GM19099 (cell line): ENCODE data around the gene AKT1.

Experiments used
- POLR2A ChIP-seq: IDR thresholded peaks from 3 replicates; pipeline ENCODE4 v1.6.1; 2011; ENCODE audit warnings: low read depth; ENCODE audit not compliant: insufficient read length; ENCODE audit errors: extremely low read depth

AKT1 gene

GRCh38 chr14:104776961-104777807, 18.4 kb downstream of the AKT1 start:
- TF ChIP-seq POLR2A = no peak

DNA sequence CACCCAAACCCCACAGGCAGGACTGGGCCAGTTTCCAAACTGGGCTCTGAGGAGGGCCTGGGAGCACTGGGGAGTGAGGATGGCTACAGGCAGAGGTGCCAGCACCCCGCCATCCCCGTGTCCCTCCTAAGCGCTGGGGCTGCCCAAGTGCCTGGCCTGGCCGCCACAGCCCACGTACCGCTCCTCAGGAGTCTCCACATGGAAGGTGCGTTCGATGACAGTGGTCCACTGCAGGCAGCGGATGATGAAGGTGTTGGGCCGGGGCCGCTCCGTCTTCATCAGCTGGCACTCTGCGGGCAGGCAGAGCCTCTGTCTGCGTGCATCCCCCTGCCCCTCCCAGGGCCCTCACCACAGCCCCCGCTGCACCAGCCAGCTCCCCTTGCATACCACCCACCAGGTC, 19.1 kb downstream of the AKT1 start:
- TF ChIP-seq POLR2A = no peak

- TF ChIP-seq POLR2A = no peak
Measured at GRCh38 chr14:104775073-104775489, 20.5 kb downstream of the AKT1 start.

DNA sequence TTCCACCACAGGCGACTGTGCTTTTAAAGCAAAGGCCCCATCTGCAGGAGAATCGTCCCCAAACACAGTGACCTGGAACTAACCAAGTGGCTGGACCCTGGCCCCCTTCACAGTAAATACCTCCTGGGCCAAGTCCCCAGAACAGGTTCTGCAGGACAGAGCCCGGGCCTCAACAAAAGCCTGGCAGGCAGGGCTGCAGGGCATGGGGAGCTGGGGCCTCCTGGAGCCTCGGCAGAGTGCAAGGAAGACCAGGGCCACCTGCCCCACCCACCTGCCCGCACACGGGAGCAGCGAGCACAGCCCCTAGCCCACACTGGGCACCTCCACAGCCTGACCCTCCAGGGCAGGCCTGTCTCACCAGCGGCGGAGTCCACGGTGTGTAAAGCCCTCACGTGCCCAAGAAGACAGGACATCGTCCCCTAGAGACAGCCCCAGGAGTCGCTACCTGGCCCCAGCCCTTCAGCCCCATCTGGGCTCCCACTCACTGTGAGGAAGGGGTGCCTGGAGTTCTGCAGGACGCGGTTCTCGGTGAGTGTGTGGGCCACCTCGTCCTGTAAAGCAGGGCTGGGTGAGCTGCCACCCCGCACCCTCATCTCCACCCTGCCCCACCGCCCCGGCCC, 21.0 kb downstream of the AKT1 start:
- no peak for TF ChIP-seq POLR2A

DNA sequence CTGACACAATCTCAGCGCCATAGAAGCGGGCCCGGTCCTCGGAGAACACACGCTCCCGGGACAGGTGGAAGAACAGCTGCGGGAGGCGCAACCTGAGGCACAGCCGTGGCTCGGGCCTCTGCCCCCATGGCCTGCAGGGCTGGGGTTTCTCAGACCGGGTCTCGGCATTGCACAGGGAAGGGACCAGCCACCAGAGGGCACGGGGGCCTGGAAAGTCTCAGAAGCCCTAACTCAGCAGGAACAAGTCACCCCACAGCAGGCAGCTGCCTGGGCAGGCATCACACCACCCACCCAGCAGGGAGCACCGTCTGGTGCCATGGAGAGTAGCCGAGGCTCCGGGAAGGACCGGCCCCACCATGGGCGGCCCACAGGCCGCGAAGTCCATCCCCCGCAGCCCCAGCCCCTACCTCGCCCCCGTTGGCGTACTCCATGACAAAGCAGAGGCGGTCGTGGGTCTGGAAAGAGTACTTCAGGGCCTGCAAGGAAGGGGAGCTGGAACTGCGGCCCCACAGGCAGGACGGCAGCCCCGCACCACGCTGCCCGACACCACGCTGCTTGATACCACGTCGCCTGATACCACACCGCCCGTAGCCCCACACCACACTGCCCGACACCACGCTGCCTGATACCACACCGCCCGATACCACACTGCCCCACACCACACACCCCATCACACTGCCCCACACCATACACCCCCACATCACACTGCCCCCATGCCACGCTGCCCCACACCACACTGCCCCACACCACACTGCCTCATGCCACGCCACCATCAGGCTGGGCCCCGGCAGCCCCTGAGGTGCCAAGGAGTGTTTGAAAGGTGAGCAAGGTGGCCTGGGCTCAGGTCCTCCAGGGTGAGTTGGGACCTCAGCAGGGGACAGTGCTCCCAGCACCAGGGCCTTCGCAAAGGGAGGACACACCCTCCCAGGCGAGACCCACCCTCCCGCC, 21.8 kb downstream of the AKT1 start:
- TF ChIP-seq POLR2A = no peak

- TF ChIP-seq POLR2A = no peak
Measured at GRCh38 chr14:104772707-104773504, 22.6 kb downstream of the AKT1 start.

DNA sequence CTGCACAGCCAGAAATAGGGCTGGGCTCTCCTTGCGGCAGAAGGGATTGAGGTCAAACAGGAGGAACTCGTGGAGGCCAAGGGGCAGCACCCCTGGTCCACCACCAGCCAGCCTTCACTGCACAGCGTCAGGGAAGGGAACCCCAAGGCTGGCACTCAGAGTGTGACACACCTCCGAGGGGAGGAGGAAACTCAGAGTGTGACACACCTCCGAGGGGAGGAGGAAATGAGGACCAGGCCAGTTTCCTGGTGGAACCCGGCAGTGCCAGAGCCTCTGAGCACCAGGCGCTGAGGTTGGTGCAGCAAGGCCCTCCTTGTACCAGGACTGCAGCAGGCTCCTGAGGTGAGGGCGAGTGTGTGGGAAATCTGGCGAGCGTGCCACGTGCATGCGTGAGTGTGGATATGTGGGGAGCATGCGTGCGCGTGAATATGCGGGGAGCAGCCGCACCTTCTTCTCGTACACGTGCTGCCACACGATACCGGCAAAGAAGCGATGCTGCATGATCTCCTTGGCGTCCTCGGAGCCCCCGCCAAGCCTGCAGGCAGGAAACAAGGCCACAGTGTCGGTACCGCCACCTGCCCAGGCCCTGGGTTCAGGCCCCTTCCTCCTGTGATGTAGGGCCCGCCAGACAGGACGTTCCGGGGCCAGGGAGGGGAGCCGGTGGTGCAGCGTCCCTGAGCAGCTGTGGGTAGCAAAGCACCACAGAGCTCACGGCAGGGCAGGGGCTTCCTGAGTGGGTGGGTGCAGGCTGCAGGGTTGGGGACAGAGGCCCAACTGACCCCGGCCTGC, 23.4 kb downstream of the AKT1 start:
- TF ChIP-seq POLR2A = no peak

DNA sequence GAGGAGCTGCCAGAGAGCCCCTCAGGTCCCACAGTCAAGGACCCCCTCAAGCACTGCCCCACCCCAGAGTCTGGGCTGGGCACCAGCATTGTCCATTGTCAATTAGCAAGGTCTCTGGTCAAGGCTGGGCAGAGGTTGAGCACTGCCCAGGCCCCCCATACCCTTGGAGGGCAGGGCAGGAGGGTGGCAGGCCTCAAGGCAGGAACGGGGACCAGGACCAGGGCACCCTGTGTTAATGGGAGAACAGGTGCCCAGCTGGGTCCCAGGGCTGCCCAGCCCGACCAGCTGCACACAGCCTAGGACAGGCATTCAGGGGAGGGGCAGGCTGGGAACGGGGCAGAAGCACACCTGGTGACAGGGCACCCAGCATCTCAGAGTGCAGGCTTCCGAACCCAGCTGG, 24.2 kb downstream of the AKT1 start:
- TF ChIP-seq POLR2A = no peak

DNA sequence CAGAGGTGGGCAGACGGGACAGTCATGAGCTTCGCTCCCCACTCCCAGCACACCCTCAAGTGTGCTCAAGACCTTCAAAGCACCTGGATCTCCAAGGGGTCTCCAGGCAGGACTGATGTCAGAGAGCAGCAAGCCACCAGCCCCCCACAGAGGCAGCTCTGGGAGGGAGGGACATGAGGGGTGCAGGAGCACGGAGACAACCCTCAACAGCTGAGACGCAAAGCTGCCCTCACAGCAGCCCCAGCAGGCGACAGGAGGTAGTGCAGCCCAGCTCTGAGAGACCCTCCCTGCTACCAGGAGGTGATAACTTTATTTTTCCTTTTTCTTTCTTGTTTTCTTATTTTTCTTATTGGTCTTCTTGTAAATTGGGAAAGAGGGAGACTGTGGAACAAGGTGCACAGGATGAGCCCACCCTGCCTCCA, 24.7 kb downstream of the AKT1 start:
- no peak for TF ChIP-seq POLR2A

GRCh38 chr14:104770072-104770579, 25.4 kb downstream of the AKT1 start:
- no peak for TF ChIP-seq POLR2A

- no peak for TF ChIP-seq POLR2A
Measured at GRCh38 chr14:104769324-104770071, 26.1 kb downstream of the AKT1 start.

DNA sequence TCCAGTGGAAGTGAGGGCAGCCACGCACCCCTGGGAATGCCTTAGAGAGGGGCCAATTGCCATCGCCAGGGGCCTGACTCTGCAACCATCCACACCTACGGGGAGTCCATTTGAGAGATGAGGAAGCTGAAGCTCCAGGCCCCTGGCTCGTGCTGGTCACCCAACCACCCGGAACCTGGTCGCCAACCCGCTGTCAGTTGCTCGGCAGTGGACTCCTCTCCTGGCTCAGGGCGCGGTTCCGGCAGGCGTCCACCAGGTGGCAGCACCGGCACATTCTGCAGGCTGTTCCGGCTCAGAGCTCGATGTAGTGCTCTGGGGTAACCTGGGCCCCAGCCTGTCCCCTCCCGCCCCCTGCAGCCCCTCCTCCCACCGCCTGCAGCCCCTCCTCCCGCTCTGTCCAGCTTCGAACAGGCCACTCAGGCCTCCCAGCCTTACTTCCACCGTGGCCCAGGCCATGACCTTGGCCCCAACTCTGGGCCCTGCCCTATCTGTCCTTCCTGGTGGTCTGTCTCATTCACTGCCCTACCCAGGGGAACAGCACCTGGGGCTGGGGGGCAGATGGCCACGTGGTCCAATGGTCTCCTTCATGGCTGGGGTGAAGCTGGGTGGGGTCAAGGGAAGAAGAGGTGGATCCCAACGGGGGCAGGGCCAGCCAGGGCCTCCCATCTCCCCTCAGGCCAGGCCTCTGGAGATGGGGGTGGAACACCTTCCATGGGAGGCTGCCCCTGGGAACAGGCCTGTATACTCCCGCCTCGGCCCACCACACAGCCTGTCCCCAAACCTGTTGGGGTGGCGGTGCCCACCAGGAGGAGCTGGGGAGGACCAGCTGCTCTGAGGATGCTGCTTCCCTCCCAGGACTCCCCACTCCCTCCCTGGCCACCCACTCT, 26.9 kb downstream of the AKT1 start:
- TF ChIP-seq POLR2A = no peak

- TF ChIP-seq POLR2A = no peak
Measured at GRCh38 chr14:104767634-104767918, 28.0 kb downstream of the AKT1 start.
